SU-DHL-6 (cell line): ENCODE measurements around the gene CLSTN2.

ENCODE experiments used
- CTCF ChIP-seq: fragments of 200-600 bp; sonication (generic); IDR thresholded peaks from one replicate; pipeline ENCODE4 v1.5.1; 2017; ENCODE audit warnings: antibody characterized with exemption, mild to moderate bottlenecking, low read length, moderate library complexity; ENCODE audit not compliant: insufficient read depth, poor library complexity, severe bottlenecking
- EZH2phosphoT487 ChIP-seq: fragments of 200-600 bp; sonication (generic), shearing (Covaris generic); conservative IDR thresholded peaks from 2 replicates; pipeline ENCODE4 v1.6.1; 2018; ENCODE audit warnings: mild to moderate bottlenecking, antibody characterized with exemption, low read length, moderate library complexity, mixed read lengths

GRCh38 chr3:140588558-140588957 is 653.6 kb downstream of the CLSTN2 start:
- no peak for TF ChIP-seq CTCF
- no peak for TF ChIP-seq EZH2phosphoT487
